Pericardium fibroblast (primary cell): ENCODE measurements around the gene FADS6. TPM values are rescaled to one million over a fixed set of nuclear protein-coding genes. Genes with fewer than 3 reads are reported as not detected.

Experiments
- total RNA-seq: library from RNA; depleted of rRNA; stranded (reverse); fragments of >200 nt; gene quantifications from 2 replicates; pipeline ENCODE4 v1.2.3, GENCODE V29; 2015

FADS6 gene
- not detected in 2 replicates for total RNA-seq

GRCh38 chr17:74892974-74893911 is at the start of gene FADS6:
FADS6 (minus strand) TSS chr17:74893633; CDS start chr17:74893595, 38 bp downstream.

GRCh38 chr17:74935585-74936469 is 42.4 kb upstream of the FADS6 start, which contains the start of gene OTOP3:
OTOP3 (plus strand) TSS chr17:74935898; CDS start chr17:74935922, 24 bp downstream.

DNA sequence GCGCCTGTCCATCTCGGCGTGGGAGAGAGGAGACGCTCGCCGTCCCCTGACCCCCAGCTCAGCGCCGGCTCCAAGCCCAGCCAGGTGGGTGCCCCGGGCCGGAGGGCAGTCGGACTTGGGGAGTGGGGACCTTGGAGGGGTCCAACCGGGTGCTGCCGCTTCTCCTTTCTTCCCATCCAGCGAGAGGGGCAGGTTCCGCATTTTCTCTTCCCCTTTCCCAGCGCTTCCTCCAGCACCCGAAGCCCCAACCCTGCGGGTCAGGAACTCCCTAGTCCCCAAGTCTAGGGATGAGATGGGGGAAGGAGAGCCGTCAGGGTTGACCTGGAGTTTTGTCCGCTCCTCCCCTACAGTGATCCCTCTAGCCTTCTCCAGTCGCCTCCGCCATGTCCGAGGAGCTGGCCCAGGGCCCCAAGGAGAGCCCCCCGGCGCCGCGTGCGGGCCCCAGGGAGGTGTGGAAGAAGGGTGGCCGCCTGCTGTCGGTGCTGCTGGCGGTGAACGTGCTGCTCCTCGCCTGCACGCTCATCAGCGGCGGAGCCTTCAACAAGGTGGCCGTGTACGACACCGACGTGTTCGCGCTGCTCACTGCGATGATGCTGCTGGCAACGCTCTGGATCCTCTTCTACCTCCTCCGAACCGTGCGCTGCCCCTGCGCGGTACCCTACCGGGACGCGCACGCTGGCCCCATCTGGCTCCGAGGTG is 31.0 kb upstream of the FADS6 start, which contains the start of gene OTOP2:
Gene OTOP2, plus strand, starts transcription at position 24 of the 699 bp plus-strand sequence. Its CDS starts 360 bp downstream, at position 384.

GRCh38 chr17:74922694-74923537 is 29.5 kb upstream of the FADS6 start, which contains the start of gene USH1G:
USH1G (minus strand) TSS chr17:74923255; CDS start chr17:74923073, 182 bp downstream.

DNA sequence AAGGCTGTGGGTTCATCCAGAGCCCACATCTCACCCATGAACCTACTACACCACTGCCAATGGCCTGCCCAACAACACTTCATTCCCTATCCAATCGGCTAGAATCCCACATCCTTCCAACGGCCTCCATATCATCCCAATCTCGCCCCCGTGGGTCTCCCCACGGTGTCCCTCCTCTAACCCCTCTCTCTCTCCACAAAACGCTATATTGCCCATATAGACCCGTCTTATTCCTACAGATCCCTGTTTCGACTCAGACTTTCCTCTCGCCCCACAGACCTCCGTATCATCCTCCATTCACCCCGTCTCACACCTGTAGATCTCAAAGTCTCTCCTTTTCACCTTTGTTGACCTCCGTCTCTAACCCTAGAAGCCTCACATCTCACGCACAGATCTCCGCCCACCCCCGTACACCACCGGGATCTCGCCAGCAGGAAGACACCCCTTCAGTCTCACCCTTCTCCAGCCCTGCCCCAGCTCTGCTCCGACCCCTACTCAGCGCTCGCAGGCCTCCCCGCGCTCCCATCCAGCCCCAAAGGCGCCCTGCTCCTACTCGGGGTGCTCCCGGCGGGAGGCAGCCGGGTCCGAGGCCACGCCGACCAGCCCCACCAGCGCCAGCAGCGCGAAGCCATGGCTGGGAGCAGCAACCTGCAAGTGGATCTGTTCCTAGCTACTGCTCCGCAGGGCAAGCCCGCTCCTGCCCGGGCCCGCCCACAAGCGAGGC is 21.0 kb downstream of the FADS6 start, which contains the start of gene FDXR:
Gene FDXR, minus strand, starts transcription at position 682 of the 724 bp plus-strand sequence. Its CDS starts 50 bp downstream, at position 632.

DNA sequence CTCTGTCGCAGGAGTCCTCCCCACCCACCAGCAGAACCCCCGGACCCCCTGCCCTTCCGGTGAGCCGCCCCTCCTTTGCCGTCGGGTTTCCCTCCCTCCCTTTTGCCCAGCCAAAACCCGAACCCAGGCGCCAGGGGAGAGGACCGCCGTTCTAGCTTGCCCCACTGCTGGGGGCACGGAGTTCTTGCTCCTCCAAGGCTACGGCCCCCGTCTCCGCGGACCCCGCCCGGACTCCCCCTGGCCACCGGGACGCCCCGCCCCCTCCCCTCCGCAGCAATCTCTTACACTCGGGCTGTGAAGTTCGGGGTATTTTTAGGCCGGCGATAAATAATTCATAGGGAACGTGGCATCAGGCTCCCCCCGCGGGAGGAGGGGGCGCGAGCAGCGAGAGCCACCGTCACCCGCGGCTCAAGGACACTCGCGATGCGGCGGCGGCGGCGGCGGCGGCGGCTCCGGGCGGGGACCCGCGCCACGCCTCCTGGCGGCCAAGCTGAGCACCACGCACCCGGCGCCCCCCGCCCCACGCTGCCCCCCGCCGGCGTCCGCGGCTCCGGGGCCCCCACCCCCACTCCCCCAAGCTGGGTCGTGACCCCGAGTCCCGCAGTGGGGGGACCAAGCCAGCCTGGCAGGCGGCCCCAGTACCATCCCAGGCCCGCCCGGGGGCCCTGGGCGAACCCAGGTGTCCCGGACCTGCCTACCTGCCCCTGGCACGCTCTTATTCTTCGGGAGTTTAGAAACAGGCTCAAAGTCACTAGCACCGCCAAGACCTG is 33.8 kb downstream of the FADS6 start, which contains the start of gene GRIN2C:
Gene GRIN2C, minus strand, starts transcription at position 427 of the 770 bp plus-strand sequence. CDS start 4,793 bp downstream, outside the sequence.

Other genes starting within 250 kb of the FADS6 start
- not detected in 2 replicates for gene CD300LF, start 180.7 kb downstream of the FADS6 start, total RNA-seq
- gene RAB37, start 156.4 kb downstream of the FADS6 start, total RNA-seq: 0.35 TPM in 1 of 2 replicates, not detected in the other
- 16.1 and 35.2 TPM in 2 replicates for gene NHERF1, start 145.0 kb downstream of the FADS6 start, total RNA-seq
- 19.7 and 24.7 TPM in 2 replicates for gene NAT9, start 117.3 kb downstream of the FADS6 start, total RNA-seq
- gene GRIN2C, start 33.7 kb downstream of the FADS6 start, total RNA-seq: not detected in 2 replicates
- 13.2 and 25.7 TPM in 2 replicates for gene FDXR, start 20.6 kb downstream of the FADS6 start, total RNA-seq
- gene USH1G, start 29.6 kb upstream of the FADS6 start, total RNA-seq: under 0.01 TPM in 1 of 2 replicates, not detected in the other
- not detected in 2 replicates for gene OTOP2, start 30.6 kb upstream of the FADS6 start, total RNA-seq
- gene OTOP3, start 42.3 kb upstream of the FADS6 start, total RNA-seq: not detected in 2 replicates
- gene HID1, start 79.1 kb upstream of the FADS6 start, total RNA-seq: 5.2 TPM in 1 of 2 replicates, not detected in the other
- gene CDR2L, start 94.0 kb upstream of the FADS6 start, total RNA-seq: 20.7 and 23.6 TPM in 2 replicates
- 39.0 and 40.1 TPM in 2 replicates for gene MRPL58, start 119.0 kb upstream of the FADS6 start, total RNA-seq
- gene ATP5PD, start 153.3 kb upstream of the FADS6 start, total RNA-seq: 216 and 251 TPM in 2 replicates
- gene KCTD2, start 153.6 kb upstream of the FADS6 start, total RNA-seq: 13.0 and 20.0 TPM in 2 replicates
- gene SLC16A5, start 194.3 kb upstream of the FADS6 start, total RNA-seq: 5.0 and 6.0 TPM in 2 replicates
- gene ARMC7, start 216.3 kb upstream of the FADS6 start, total RNA-seq: 3.0 and 12.7 TPM in 2 replicates
- gene NT5C, start 238.1 kb upstream of the FADS6 start, total RNA-seq: 90.9 and 108 TPM in 2 replicates